Stimulated activated CD8-positive, alpha-beta memory T cell treated with anti-CD3 and anti-CD28 coated beads, Interleukin-15, amount 100 ng/mL, for 48 hours (primary cell): ENCODE data around the gene SSTR4.
"Not testable (repeated sequence)": the region's sequence is repeated elsewhere in the genome, so short reads cannot be mapped to it uniquely, and the experiment has no call there.

Source experiments
- DNase-seq, 2 donors: peaks; one replicate each; pipeline ENCODE4 v3.0.0-alpha.2; 2020; ENCODE audit warnings: low read depth in 2 of 2

Gene SSTR4

GRCh38 chr20:23034721-23035671 lies at the start of gene SSTR4:
Gene SSTR4 (plus strand): TSS chr20:23035312. CDS start chr20:23035484, 172 bp downstream.
- no peak for DNase-seq

- DNase-seq = no peak
Measured at GRCh38 chr20:22986601-22987000, 48.5 kb upstream of the SSTR4 start.

GRCh38 chr20:22991424-22991823 lies 43.7 kb upstream of the SSTR4 start:
- not testable (repeated sequence) for DNase-seq

GRCh38 chr20:22993823-22994222 lies 41.3 kb upstream of the SSTR4 start:
- DNase-seq = no peak

GRCh38 chr20:22995923-22996322 lies 39.2 kb upstream of the SSTR4 start:
- no peak for DNase-seq

- DNase-seq = no peak
Measured at GRCh38 chr20:22998476-22998875, 36.6 kb upstream of the SSTR4 start.

GRCh38 chr20:22999756-23000155 lies 35.4 kb upstream of the SSTR4 start:
- no peak for DNase-seq

- no peak for DNase-seq
Measured at GRCh38 chr20:23000232-23000947, 34.7 kb upstream of the SSTR4 start.

GRCh38 chr20:23002276-23002675 lies 32.8 kb upstream of the SSTR4 start:
- DNase-seq = no peak

GRCh38 chr20:23003077-23003635 lies 32.0 kb upstream of the SSTR4 start:
- no peak for DNase-seq

- DNase-seq = no peak
Measured at GRCh38 chr20:23003881-23004460, 31.1 kb upstream of the SSTR4 start.

- DNase-seq = no peak
Measured at GRCh38 chr20:23005776-23006175, 29.3 kb upstream of the SSTR4 start.

GRCh38 chr20:23007462-23007861 lies 27.6 kb upstream of the SSTR4 start:
- no peak for DNase-seq

GRCh38 chr20:23007886-23008655 lies 27.0 kb upstream of the SSTR4 start:
- no peak for DNase-seq

GRCh38 chr20:23008667-23009066 lies 26.4 kb upstream of the SSTR4 start:
- DNase-seq = no peak

- no peak for DNase-seq
Measured at GRCh38 chr20:23009636-23010035, 25.5 kb upstream of the SSTR4 start.

GRCh38 chr20:23010096-23010495 lies 25.0 kb upstream of the SSTR4 start:
- no peak for DNase-seq

- no peak for DNase-seq
Measured at GRCh38 chr20:23011008-23011721, 23.9 kb upstream of the SSTR4 start.

GRCh38 chr20:23013429-23013828 lies 21.7 kb upstream of the SSTR4 start:
- no peak for DNase-seq

GRCh38 chr20:23017516-23017915 lies 17.6 kb upstream of the SSTR4 start:
- no peak for DNase-seq

GRCh38 chr20:23018432-23018831 lies 16.7 kb upstream of the SSTR4 start:
- DNase-seq = no peak
